Chondrocyte (in vitro differentiated cells): ENCODE data around the gene PWWP2B. TPM values are rescaled to one million over a fixed set of nuclear protein-coding genes. Genes with fewer than 3 reads are reported as not detected.

ENCODE experiments used
- DNase-seq: peaks from one replicate; pipeline ENCODE4 v3.0.0; 2021; ENCODE audit warnings: mixed read lengths, low spot score
- H3K27ac Mint-ChIP-seq: one replicate; pipeline ENCODE4 v1.8.0; 2021; ENCODE audit warnings: mild to moderate bottlenecking, moderate library complexity, mixed read lengths; ENCODE audit not compliant: unreplicated experiment
- H3K27me3 Mint-ChIP-seq: 2 replicates; pipeline ENCODE4 v1.8.0; 2021; ENCODE audit warnings: low read depth, mixed read lengths
- H3K36me3 Mint-ChIP-seq: 2 replicates; pipeline ENCODE4 v1.8.0; 2021; ENCODE audit warnings: low read depth, mixed read lengths
- H3K4me1 Mint-ChIP-seq: 2 replicates; pipeline ENCODE4 v1.8.0; 2021; ENCODE audit warnings: low read depth, mild to moderate bottlenecking, mixed read lengths
- H3K4me3 Mint-ChIP-seq: one replicate; pipeline ENCODE4 v1.8.0; 2021; ENCODE audit warnings: mild to moderate bottlenecking, moderate library complexity, mixed read lengths; ENCODE audit not compliant: unreplicated experiment
- H3K9me3 Mint-ChIP-seq: 2 replicates; pipeline ENCODE4 v1.8.0; 2021; ENCODE audit warnings: low read depth, mixed read lengths
- total RNA-seq: library from RNA; stranded (reverse); gene quantifications from 3 replicates; pipeline ENCODE4 v1.2.1, GENCODE V29; 2021
- TF ChIP-seq, protein P1 (sequence below): fragments of 200-600 bp; sonication (generic); IDR thresholded peaks from 2 replicates; pipeline ENCODE4 v1.5.0; 2021; ENCODE audit warnings: antibody characterized with exemption, mild to moderate bottlenecking, moderate library complexity

The PWWP2B gene
- total RNA-seq, 1 donor from 2014 or later = 13.2 TPM

DNA sequence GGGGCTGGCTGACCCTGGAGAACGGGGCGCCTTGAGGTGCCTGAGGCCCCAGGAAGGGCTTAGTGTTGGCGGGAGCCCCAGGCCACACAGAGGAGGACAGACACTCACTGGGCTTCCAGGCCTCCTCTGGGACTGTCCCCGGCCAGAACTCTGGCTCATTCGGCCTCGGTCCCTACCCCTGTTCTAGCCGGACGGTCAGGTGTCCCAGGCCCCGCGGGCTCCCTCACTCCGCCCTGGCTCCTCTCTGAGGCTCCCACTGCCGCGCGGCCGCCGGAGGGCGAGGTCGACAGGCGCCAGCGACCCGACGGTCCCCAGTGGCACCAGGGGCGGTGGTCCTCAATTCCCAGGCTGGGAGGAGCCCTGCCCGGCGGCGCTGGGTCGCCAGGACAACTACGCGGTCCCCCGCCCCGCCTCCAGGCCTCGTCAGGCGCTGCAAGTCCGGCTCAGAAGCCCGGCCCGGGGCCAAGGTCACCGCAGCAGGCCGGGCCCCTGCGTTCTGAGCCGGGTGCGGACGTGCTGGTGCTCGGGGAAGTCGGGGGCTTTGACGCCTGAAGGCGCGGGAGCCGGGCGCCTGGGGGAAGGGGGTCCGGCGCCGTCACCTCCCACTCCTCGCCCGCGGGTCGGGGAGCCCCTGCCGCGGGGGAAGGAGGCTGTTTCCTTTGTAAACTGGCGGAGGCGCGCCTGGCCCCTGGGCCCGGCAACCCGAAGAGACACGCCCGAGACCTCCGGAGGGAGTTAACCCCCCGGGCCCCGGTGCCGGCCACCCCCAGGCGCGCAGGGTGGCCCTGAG lies 1.1 kb upstream of the PWWP2B start:
- H3K27me3 Mint-ChIP-seq = no peaks in the 10 kb centered on the region
- H3K36me3 Mint-ChIP-seq = no peaks in the 10 kb centered on the region
- DNase-seq = no peak
- no peak overlapping the region for H3K27ac Mint-ChIP-seq
- no peak overlapping the region for H3K4me3 Mint-ChIP-seq
- TF ChIP-seq, protein P1, sequence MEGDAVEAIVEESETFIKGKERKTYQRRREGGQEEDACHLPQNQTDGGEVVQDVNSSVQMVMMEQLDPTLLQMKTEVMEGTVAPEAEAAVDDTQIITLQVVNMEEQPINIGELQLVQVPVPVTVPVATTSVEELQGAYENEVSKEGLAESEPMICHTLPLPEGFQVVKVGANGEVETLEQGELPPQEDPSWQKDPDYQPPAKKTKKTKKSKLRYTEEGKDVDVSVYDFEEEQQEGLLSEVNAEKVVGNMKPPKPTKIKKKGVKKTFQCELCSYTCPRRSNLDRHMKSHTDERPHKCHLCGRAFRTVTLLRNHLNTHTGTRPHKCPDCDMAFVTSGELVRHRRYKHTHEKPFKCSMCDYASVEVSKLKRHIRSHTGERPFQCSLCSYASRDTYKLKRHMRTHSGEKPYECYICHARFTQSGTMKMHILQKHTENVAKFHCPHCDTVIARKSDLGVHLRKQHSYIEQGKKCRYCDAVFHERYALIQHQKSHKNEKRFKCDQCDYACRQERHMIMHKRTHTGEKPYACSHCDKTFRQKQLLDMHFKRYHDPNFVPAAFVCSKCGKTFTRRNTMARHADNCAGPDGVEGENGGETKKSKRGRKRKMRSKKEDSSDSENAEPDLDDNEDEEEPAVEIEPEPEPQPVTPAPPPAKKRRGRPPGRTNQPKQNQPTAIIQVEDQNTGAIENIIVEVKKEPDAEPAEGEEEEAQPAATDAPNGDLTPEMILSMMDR = no peak
- H3K4me1 Mint-ChIP-seq = peaks cover 17% of the 10 kb centered on the region
- H3K9me3 Mint-ChIP-seq = peaks cover 7% of the 10 kb centered on the region

DNA sequence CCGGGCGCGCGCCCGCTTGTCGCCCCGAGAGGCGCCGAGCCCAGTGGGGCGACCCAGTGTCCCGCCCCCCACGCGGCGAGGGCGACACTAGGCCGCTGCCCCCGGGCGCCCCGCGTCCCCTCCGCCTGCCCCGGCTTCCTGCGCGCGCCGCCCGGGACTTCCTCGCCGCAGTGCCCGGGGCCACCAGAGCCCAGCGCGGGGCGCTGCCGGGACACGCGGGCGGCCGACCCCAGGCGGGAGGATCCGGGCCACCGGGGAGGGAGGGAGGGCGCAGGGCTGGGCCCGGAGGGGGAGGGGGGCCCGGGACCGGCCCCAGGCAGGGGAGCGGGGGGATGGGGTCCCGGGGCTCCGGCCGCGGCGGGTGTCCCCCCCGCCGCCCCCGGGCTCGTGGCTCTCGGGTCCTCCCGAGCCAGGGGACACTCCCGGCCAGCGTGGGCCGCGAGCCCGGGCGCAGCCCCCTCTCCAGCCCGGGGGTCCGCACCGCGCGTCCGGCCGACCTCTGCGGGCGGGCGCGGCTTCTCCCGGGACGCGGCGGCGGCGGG lies 435 bp upstream of the PWWP2B start:
- no peak overlapping the region for H3K4me3 Mint-ChIP-seq
- H3K9me3 Mint-ChIP-seq = peaks cover 7% of the 10 kb centered on the region
- DNase-seq = no peak
- H3K36me3 Mint-ChIP-seq = no peaks in the 10 kb centered on the region
- no peaks in the 10 kb centered on the region for H3K27me3 Mint-ChIP-seq
- TF ChIP-seq, protein P1 = peak; percentile 61
- peaks cover 17% of the 10 kb centered on the region for H3K4me1 Mint-ChIP-seq
- H3K27ac Mint-ChIP-seq = no peak overlapping the region

DNA sequence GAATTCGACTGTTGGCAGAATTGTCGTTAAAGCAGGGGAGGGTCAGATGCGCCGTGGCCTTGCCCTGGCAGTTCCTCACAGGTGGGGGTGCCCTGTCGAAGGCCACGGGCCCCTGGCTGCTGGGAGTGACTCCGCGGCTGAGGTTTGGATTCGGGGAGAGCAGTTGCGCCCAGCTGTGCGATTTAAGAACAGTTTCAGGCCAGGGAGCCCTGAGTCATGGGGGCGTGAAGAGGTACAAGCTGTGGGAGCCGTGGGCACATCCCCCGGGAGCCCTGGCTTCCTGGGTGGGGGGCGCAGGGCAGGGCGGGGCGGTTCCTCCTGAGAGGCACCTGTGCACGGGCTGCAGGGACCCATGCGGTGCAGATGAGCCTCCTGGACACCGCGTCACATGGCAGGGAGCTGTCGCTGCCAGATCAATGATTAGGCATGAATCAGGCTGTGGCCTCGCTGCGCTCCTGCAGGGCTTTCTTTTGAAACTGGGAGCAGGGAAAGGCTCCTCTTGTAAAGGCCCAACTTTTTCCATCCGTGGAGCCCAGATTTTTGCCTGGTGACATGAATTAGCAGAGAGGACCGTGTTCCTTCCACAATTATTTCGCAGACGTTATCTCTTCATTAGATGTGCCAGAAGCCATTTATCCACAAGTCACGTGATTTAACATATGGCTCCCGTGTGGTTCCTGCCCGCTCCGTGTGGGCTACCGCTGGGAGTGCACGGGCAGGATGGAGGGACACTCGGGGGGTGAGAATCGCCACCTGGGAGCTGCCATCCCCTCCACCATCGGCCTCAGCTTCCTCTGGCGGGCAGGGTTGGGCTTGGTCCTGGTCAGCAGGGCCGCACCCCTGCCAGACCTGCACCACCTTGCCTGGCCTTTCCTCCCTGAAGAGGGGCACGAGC lies 918 bp downstream of the PWWP2B start:
- no peaks in the 10 kb centered on the region for H3K36me3 Mint-ChIP-seq
- no peaks in the 10 kb centered on the region for H3K9me3 Mint-ChIP-seq
- peak overlapping the region; percentile 81 for H3K27ac Mint-ChIP-seq
- peaks cover 17% of the 10 kb centered on the region for H3K4me1 Mint-ChIP-seq
- DNase-seq = no peak
- peak overlapping the region; percentile 87 for H3K4me3 Mint-ChIP-seq
- TF ChIP-seq, protein P1 = no peak
- H3K27me3 Mint-ChIP-seq = no peaks in the 10 kb centered on the region

DNA sequence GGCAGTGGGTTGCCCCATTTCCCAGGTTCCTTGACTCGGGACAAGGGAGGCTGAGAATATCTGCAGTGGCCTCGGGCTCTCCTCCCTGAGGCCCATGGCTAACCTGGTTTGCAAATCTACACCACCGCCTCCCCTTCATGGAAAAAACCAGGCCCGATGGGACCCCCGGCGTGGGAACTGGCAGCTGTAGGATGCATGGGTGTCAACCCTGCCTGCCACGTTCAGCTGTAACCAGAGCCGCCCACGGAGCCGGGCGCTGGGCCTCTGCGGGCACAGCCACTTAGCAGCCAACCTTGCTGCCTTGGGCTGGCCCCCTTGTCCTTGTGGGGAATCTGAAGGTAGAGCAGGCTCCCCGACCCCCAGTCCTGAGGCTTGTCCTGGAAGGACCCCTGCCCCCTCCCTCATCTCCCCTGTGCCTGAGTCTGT lies 1.6 kb downstream of the PWWP2B start:
- Mint-ChIP-seq H3K4me3 (no peak overlapping the region), H3K27ac (no peak overlapping the region), H3K4me1 (peaks cover 17% of the 10 kb centered on the region), H3K27me3 (no peaks in the 10 kb centered on the region), H3K9me3 (no peaks in the 10 kb centered on the region), H3K36me3 (no peaks in the 10 kb centered on the region)
- DNase-seq = no peak
- TF ChIP-seq, protein P1 = no peak
